ENCODE data around the gene ITGAE.
"Not testable (repeated sequence)": the region's sequence is repeated elsewhere in the genome, so short reads cannot be mapped to it uniquely, and the experiment has no call there.

The ITGAE gene

GRCh38 chr17:3800362-3801271 lies at the start of gene ITGAE:
ITGAE (minus strand) TSS chr17:3801188; CDS start chr17:3801144, 44 bp downstream.
- DNase-seq: no peak

GRCh38 chr17:3848229-3848835 lies 47.3 kb upstream of the ITGAE start:
- no peak for DNase-seq

GRCh38 chr17:3847165-3847670 lies 46.2 kb upstream of the ITGAE start:
- DNase-seq: no peak

- DNase-seq: no peak
These were observed 45.6 kb upstream of the ITGAE start for GRCh38 chr17:3846437-3847164.

GRCh38 chr17:3845621-3846436 lies 44.8 kb upstream of the ITGAE start, which contains the start of gene NCBP3:
NCBP3 (minus strand) TSS chr17:3846246; CDS start chr17:3846223, 23 bp downstream.
- peak; percentile 95 for DNase-seq

- no peak for DNase-seq
These were observed 44.3 kb upstream of the ITGAE start for GRCh38 chr17:3845291-3845620.

- DNase-seq: not testable (repeated sequence)
These were observed 43.6 kb upstream of the ITGAE start for GRCh38 chr17:3844556-3844955.

GRCh38 chr17:3843935-3844516 lies 43.0 kb upstream of the ITGAE start:
- no peak for DNase-seq

GRCh38 chr17:3838206-3838605 lies 37.2 kb upstream of the ITGAE start:
- no peak for DNase-seq

- no peak for DNase-seq
These were observed 35.6 kb upstream of the ITGAE start for GRCh38 chr17:3836551-3836950.

GRCh38 chr17:3835410-3836229 lies 34.6 kb upstream of the ITGAE start:
- no peak for DNase-seq

GRCh38 chr17:3834811-3835210 lies 33.8 kb upstream of the ITGAE start:
- DNase-seq: no peak

GRCh38 chr17:3828852-3829232 lies 27.9 kb upstream of the ITGAE start:
- no peak for DNase-seq

- no peak for DNase-seq
These were observed 27.3 kb upstream of the ITGAE start for GRCh38 chr17:3828151-3828851.

- no peak for DNase-seq
These were observed 26.3 kb upstream of the ITGAE start for GRCh38 chr17:3827124-3827773.

- DNase-seq: no peak
These were observed 25.2 kb upstream of the ITGAE start for GRCh38 chr17:3826191-3826590.

GRCh38 chr17:3821101-3821500 lies 20.1 kb upstream of the ITGAE start:
- no peak for DNase-seq

GRCh38 chr17:3818786-3819185 lies 17.8 kb upstream of the ITGAE start:
- DNase-seq: no peak

- no peak for DNase-seq
These were observed 17.0 kb upstream of the ITGAE start for GRCh38 chr17:3817851-3818605.

All from femur (tissue), 1 donor.